Putamen (tissue), 1 donor: Measurements from ENCODE around the gene GYPC.
"Not testable (repeated sequence)": the region's sequence is repeated elsewhere in the genome, so short reads cannot be mapped to it uniquely, and the experiment has no call there.

Source experiments
- DNase-seq: peaks from one replicate; pipeline ENCODE4 v3.0.0-alpha.2; 2016; ENCODE audit warnings: low spot score

The GYPC gene

DNA sequence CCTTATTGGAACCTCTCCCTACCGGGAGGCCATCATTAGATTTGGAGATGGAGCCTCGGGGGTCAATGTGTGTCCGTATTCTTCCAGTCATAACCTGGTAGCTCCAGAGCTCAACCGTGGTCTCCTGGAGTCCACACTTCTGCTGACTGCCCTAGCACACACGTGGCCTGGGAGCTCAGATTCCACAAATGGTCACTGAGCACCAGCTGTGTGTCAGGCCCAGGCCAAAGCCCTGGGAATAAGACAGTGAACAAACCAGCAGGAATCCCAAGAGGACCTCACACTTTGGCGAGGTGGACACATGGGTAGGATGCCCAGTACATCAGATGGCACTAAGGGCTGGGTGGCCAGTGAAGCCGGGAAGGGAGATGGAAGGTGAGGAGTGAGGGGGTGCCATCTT is 15.5 kb downstream of the GYPC start:
- no peak for DNase-seq

DNA sequence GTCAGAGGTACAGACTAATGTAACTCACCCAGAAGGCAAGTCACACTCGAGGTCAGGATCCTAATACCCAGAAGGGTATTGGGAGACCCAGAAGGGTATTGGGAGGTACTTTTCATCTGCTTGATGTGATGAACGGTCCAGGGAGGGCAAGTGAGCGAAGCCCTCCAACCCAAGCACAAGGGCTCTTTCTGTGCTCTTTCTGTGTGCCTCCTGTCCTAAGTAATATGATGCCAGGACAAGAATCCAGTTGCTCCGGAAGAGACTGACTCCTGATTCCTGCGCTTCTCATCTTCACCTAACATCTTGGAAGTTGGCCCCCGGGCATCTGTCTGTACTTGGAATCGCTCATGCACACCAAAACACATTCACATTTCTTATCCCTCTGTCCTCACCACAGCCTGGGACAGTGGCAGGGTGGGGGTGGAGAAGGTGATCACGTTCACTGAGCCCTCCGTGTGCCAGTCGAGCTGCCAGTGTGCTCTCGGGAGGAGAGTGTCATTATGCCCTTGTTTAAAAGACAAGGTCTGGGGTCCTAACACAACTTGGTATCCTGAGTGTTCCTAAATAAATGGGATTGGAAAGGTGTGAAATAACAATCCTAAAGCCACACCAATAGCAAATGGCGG is 17.1 kb downstream of the GYPC start:
- no peak for DNase-seq

DNA sequence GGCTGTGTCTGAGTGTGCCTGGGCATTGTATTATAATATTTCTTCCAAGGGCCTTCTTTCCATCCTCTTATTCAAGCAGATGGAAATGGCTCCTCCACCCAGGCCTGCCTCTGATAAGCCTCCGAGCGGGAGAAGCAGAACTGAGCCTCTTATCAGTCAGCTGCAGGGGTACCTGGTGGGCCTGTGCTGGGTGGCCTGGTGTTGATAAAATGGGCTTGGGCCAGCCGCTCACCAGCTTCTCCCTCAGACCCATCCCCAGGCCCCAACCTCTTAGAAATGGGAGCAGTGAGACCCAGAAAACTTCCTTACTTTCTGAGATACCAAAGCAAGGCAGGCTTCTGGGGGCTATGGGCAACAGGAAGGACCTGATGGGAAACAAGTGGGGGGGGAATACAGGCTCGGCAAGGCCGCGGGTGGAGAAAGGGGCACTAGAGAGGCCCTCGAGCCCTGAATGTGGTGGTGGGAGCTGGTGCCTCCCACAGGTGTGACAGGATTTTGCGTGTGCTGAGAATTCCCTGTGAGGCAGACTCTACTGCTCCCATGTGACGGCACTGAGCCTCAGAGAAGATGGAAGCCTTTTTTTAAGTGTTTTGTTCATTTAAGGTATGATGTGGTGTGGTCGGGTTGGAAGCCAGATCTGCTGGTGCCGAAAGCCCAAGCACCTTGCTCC is 18.3 kb downstream of the GYPC start:
- DNase-seq: no peak

GRCh38 chr2:126675637-126676036 is 19.7 kb downstream of the GYPC start:
- DNase-seq: no peak

GRCh38 chr2:126676221-126677175 is 20.5 kb downstream of the GYPC start:
- no peak for DNase-seq

GRCh38 chr2:126677176-126677538 is 21.2 kb downstream of the GYPC start:
- no peak for DNase-seq

DNA sequence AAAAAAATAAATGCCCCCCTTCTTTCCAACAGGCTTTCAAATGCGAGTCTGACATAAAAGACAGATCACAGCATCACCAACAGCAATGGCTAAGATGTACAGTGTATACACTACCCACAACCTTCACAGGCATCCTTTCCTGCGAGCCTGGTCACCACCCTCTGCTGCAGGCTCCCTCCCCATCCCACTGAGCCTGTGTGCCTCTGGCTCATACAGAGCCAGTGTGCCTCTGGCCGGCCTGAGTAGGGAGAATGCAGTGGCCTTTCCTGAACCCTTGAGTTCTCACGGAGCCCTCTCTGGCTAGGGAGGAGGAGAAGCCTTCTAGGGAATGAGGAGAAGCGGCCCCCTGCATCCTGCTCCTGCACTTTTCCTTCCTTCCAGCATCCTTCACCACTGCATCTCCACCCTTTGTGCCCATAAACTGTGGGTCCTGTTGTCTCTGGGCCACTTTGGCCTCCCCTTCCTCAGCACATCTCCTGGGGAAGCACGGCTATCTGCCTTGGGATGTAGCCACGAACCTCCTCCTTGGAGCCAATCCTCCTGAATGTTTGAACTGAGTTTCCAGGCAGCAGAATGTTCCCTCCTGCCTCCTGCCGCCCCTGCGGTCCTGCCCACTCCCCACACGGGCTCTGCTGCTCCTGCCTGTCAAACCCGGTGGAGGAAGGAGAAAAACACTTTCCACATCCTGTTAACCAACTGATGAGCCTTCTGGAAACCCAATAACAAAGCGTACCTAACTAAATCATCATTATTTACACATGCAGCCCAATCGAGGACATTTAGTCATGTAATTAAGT is 22.5 kb downstream of the GYPC start:
- DNase-seq: no peak

GRCh38 chr2:126679094-126679713 is 23.2 kb downstream of the GYPC start:
- no peak for DNase-seq

GRCh38 chr2:126681505-126681904 is 25.5 kb downstream of the GYPC start:
- no peak for DNase-seq

DNA sequence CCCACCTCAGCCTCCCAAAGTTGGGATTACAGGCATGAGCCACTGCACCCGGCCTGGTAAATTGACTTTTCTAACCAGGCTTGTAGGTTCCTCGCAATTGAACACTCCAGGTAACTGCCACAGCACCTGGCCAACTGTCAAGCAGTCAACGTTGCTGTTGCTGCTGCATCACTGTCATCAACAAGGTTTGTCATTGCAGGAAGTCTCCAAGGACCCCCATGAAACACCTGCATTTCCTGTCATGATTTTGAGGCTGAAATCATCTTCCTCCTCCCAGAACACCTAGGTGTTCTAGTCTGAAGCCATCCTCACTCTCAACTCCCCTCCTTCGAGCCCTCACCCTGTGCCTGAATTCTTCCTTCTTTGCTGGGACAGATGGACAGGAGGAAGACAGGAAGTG is 29.7 kb downstream of the GYPC start:
- DNase-seq: no peak

GRCh38 chr2:126686286-126686685 is 30.3 kb downstream of the GYPC start:
- no peak for DNase-seq

GRCh38 chr2:126686841-126687485 is 31.0 kb downstream of the GYPC start:
- DNase-seq: no peak

- DNase-seq: no peak
Observed at GRCh38 chr2:126687503-126687902, 31.5 kb downstream of the GYPC start.

- not testable (repeated sequence) for DNase-seq
Observed at GRCh38 chr2:126688594-126688993, 32.6 kb downstream of the GYPC start.

GRCh38 chr2:126692241-126692640 is 36.3 kb downstream of the GYPC start:
- DNase-seq: not testable (repeated sequence)

DNA sequence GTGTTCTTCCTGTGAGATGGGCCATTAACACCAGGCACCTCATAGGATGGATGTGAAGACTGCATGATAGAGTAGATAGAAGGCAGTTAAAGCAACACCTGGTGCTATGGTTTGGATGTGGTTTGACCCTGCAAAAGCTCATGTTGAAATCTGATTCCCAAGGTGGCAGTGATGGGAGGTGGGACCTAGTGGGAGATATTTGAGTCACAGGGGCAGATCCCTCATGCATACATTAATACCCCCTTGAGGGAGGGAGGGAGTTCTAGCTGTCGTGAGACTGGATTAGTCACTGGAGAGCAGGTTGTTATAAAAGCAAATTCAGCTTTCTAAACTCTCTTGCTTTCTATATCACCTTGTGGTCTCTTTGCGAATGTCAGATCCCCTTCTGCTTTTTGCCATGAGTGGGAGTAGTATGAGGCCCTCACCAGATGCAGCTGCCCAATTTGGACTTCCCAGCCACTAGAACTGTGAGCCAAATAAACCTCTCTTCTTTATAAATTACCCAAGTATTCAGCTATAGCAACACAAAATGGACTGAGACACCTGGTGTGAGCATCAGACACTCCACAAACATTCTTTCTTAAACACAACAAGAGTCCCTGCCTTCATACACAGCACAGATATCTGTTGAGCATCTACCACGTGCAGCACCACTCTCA is 37.1 kb downstream of the GYPC start:
- not testable (repeated sequence) for DNase-seq

- no peak for DNase-seq
Observed at GRCh38 chr2:126696644-126697520, 40.9 kb downstream of the GYPC start.

- DNase-seq: no peak
Observed at GRCh38 chr2:126698376-126698775, 42.4 kb downstream of the GYPC start.

DNA sequence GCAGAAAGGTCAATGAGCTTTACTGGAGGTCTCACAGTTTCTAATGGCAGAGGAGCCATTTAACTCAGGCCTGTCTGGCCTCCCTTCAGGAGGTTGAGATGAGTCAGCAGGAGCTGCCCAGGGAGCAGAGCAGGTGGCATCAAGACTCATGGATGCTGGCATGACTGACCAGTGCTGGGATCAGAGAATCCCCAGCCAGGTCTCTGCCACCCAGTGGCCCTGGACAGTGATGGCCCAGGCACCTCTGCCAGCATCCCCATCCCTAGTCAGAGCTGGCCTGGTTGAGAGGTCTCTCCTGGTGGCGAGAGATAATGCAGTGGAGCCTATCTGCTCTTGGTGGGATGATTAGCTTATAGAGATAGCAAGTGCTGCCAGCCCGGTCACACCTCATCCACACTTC is 43.1 kb downstream of the GYPC start:
- DNase-seq: no peak
